GM18498 (cell line): Measurements from ENCODE around the gene DDI1.
"Not testable (repeated sequence)": the region's sequence is repeated elsewhere in the genome, so short reads cannot be mapped to it uniquely, and the experiment has no call there.

Experiments
- ATAC-seq: cut with Tn5 transposase; IDR thresholded peaks from one replicate; pipeline ENCODE4 v1.9.1; 2021; ENCODE audit warnings: mild to moderate bottlenecking, moderate library complexity; ENCODE audit not compliant: unreplicated experiment

DDI1 gene

GRCh38 chr11:104036995-104037394 is 555 bp downstream of the DDI1 start:
- no peak for ATAC-seq

GRCh38 chr11:104041792-104042191 is 5.4 kb downstream of the DDI1 start:
- no peak for ATAC-seq

- no peak for ATAC-seq
Observed at GRCh38 chr11:104043142-104043541, 6.7 kb downstream of the DDI1 start.

GRCh38 chr11:104043678-104044239 is 7.3 kb downstream of the DDI1 start:
- ATAC-seq = no peak

- ATAC-seq = no peak
Observed at GRCh38 chr11:104046331-104046730, 9.9 kb downstream of the DDI1 start.

- ATAC-seq = not testable (repeated sequence)
Observed at GRCh38 chr11:104046858-104047257, 10.4 kb downstream of the DDI1 start.

- no peak for ATAC-seq
Observed at GRCh38 chr11:104049116-104049515, 12.7 kb downstream of the DDI1 start.

- no peak for ATAC-seq
Observed at GRCh38 chr11:104051778-104052177, 15.3 kb downstream of the DDI1 start.

- no peak for ATAC-seq
Observed at GRCh38 chr11:104053743-104054478, 17.5 kb downstream of the DDI1 start.

- ATAC-seq = no peak
Observed at GRCh38 chr11:104054911-104055529, 18.6 kb downstream of the DDI1 start.

- no peak for ATAC-seq
Observed at GRCh38 chr11:104055596-104055995, 19.2 kb downstream of the DDI1 start.

- no peak for ATAC-seq
Observed at GRCh38 chr11:104057908-104058307, 21.5 kb downstream of the DDI1 start.

GRCh38 chr11:104058680-104059079 is 22.2 kb downstream of the DDI1 start:
- no peak for ATAC-seq

GRCh38 chr11:104060004-104060794 is 23.8 kb downstream of the DDI1 start:
- no peak for ATAC-seq

- ATAC-seq = peak; percentile 89
Observed at GRCh38 chr11:104060820-104061219, 24.4 kb downstream of the DDI1 start.

- ATAC-seq = no peak
Observed at GRCh38 chr11:104061853-104062521, 25.5 kb downstream of the DDI1 start.

GRCh38 chr11:104064034-104064630 is 27.7 kb downstream of the DDI1 start:
- ATAC-seq = no peak

- no peak for ATAC-seq
Observed at GRCh38 chr11:104067534-104067933, 31.1 kb downstream of the DDI1 start.

GRCh38 chr11:104073950-104074705 is 37.7 kb downstream of the DDI1 start:
- ATAC-seq = peak; percentile 84

- no peak for ATAC-seq
Observed at GRCh38 chr11:104075091-104075490, 38.7 kb downstream of the DDI1 start.
